GM19467 (cell line): ENCODE data around the gene A4GALT.
"Not testable (repeated sequence)": the region's sequence is repeated elsewhere in the genome, so short reads cannot be mapped to it uniquely, and the experiment has no call there.

Source experiments
- ATAC-seq: cut with Tn5 transposase; IDR thresholded peaks from one replicate; pipeline ENCODE4 v1.9.1; 2021; ENCODE audit warnings: mild to moderate bottlenecking, moderate library complexity; ENCODE audit not compliant: unreplicated experiment

A4GALT gene

GRCh38 chr22:42684462-42685195 lies 36.0 kb downstream of the A4GALT start:
- ATAC-seq, result no peak

- ATAC-seq, result no peak
Measured at GRCh38 chr22:42683578-42684283, 36.9 kb downstream of the A4GALT start.

GRCh38 chr22:42682113-42682851 lies 38.4 kb downstream of the A4GALT start:
- no peak for ATAC-seq

- no peak for ATAC-seq
Measured at GRCh38 chr22:42680648-42681047, 40.0 kb downstream of the A4GALT start.

GRCh38 chr22:42679691-42680090 lies 41.0 kb downstream of the A4GALT start:
- no peak for ATAC-seq

- ATAC-seq, result no peak
Measured at GRCh38 chr22:42678894-42679293, 41.8 kb downstream of the A4GALT start.

- not testable (repeated sequence) for ATAC-seq
Measured at GRCh38 chr22:42677936-42678335, 42.7 kb downstream of the A4GALT start.

- no peak for ATAC-seq
Measured at GRCh38 chr22:42676059-42676607, 44.5 kb downstream of the A4GALT start.

- no peak for ATAC-seq
Measured at GRCh38 chr22:42673898-42674401, 46.7 kb downstream of the A4GALT start.

- not testable (repeated sequence) for ATAC-seq
Measured at GRCh38 chr22:42673071-42673470, 47.6 kb downstream of the A4GALT start.

- no peak for ATAC-seq
Measured at GRCh38 chr22:42670921-42671709, 49.6 kb downstream of the A4GALT start.

- no peak for ATAC-seq
Measured at GRCh38 chr22:42670046-42670445, 50.6 kb downstream of the A4GALT start.

- not testable (repeated sequence) for ATAC-seq
Measured at GRCh38 chr22:42666393-42666792, 54.3 kb downstream of the A4GALT start.

GRCh38 chr22:42664976-42665831 lies 55.5 kb downstream of the A4GALT start:
- no peak for ATAC-seq

GRCh38 chr22:42661985-42662831 lies 58.5 kb downstream of the A4GALT start:
- peak; percentile 63 for ATAC-seq

GRCh38 chr22:42656578-42656977 lies 64.1 kb downstream of the A4GALT start:
- no peak for ATAC-seq

GRCh38 chr22:42655693-42656092 lies 65.0 kb downstream of the A4GALT start:
- peak; percentile 69 for ATAC-seq

- ATAC-seq, result no peak
Measured at GRCh38 chr22:42654436-42655073, 66.1 kb downstream of the A4GALT start.
